DMS79 treated with DMSO at 0.1 percent for 48 hours (cell line): ENCODE results near the gene ENKUR.
A peak's percentile ranks its signal among the peaks of the same experiment; 100 is the strongest.
"Not testable (repeated sequence)": the region's sequence is repeated elsewhere in the genome, so short reads cannot be mapped to it uniquely, and the experiment has no call there.

Experiments used
- DNase-seq: peaks from one replicate; lab custom pipeline; 2025; lab: John Stamatoyannopoulos, UW

ENKUR gene

GRCh38 chr10:25023278-25023677 lies 7.3 kb upstream of the ENKUR start:
- no peak for DNase-seq

GRCh38 chr10:25018703-25019102 lies 2.7 kb upstream of the ENKUR start:
- no peak for DNase-seq

- DNase-seq = no peak
Measured at GRCh38 chr10:25017661-25018060, 1.7 kb upstream of the ENKUR start.

GRCh38 chr10:25017154-25017590 lies 1.2 kb upstream of the ENKUR start:
- peak; percentile 38 for DNase-seq

GRCh38 chr10:25016376-25017153 lies 607 bp upstream of the ENKUR start, which contains the start of gene THNSL1:
THNSL1 (plus strand) TSS chr10:25016612; CDS start chr10:25023224, 6,612 bp downstream.
- peak; percentile 78 for DNase-seq

GRCh38 chr10:25014579-25014978 lies 1.4 kb downstream of the ENKUR start:
- no peak for DNase-seq

GRCh38 chr10:25011591-25011990 lies 4.4 kb downstream of the ENKUR start:
- not testable (repeated sequence) for DNase-seq

- no peak for DNase-seq
Measured at GRCh38 chr10:24998044-24998443, 17.9 kb downstream of the ENKUR start.

GRCh38 chr10:24995072-24995471 lies 20.9 kb downstream of the ENKUR start:
- no peak for DNase-seq

- DNase-seq = no peak
Measured at GRCh38 chr10:24993237-24993958, 22.6 kb downstream of the ENKUR start.

- no peak for DNase-seq
Measured at GRCh38 chr10:24992512-24993133, 23.3 kb downstream of the ENKUR start.

- no peak for DNase-seq
Measured at GRCh38 chr10:24991298-24991697, 24.7 kb downstream of the ENKUR start.

- no peak for DNase-seq
Measured at GRCh38 chr10:24989867-24990266, 26.1 kb downstream of the ENKUR start.

- DNase-seq = no peak
Measured at GRCh38 chr10:24988831-24989640, 26.9 kb downstream of the ENKUR start.

GRCh38 chr10:24984906-24985305 lies 31.1 kb downstream of the ENKUR start:
- no peak for DNase-seq

- DNase-seq = no peak
Measured at GRCh38 chr10:24983946-24984345, 32.0 kb downstream of the ENKUR start.

GRCh38 chr10:24983130-24983529 lies 32.8 kb downstream of the ENKUR start:
- no peak for DNase-seq

- no peak for DNase-seq
Measured at GRCh38 chr10:24982319-24983112, 33.4 kb downstream of the ENKUR start.

GRCh38 chr10:24981161-24981710 lies 34.7 kb downstream of the ENKUR start:
- DNase-seq = no peak

GRCh38 chr10:24979685-24980084 lies 36.3 kb downstream of the ENKUR start:
- DNase-seq = no peak

- DNase-seq = no peak
Measured at GRCh38 chr10:24974976-24975375, 41.0 kb downstream of the ENKUR start.
